ENCODE measurements around the gene NMNAT2.

NMNAT2 gene

GRCh38 chr1:183203094-183203493 is 215.1 kb downstream of the NMNAT2 start:
- DNase-seq: no peak

- DNase-seq: no peak
These were observed 217.7 kb downstream of the NMNAT2 start for GRCh38 chr1:183200451-183200850.

DNA sequence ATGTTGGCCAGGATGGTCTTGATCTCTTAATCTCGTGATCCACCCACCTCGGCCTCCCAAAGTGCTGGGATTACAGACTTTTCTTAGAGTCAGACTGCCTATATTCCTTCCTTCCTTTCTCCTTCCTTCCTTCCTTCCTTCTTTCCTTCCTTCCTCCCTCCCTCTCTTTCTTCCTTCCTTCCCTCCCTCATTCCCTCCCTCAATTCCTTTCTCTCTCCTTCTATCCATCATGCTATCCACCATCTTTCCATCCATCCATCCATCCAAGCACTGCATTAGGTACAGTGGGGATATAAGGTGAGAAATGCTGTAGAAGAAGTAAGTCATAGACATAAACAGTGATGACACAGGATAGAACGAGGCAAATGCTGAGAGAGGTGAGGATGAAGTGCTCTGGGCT is 218.9 kb downstream of the NMNAT2 start:
- DNase-seq: no peak

DNA sequence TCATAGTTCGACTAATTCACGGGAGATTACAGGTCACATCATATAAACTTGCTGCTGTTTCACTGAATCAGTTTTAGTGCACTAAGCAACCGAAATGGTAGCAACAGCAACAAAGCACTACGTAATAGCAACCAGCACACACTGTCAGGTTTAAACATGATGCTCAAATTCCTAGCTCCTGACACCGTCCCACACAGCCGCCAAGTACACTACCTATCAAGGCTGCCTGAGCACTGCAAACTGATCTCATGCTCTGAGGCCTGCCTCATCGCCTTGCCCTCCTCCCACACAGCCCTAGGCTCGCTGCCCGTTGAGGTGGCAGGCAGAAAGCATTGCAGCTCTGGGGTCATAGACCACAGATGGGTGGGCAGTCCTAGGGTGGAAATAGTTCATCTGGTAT is 219.7 kb downstream of the NMNAT2 start:
- no peak for DNase-seq
